Stimulated activated CD4-positive, alpha-beta T cell treated with anti-CD3 and anti-CD28 coated beads, Interleukin-4, amount 100 ng/mL, for 48 hours (primary cell): Measurements from ENCODE around the gene POLN.

Experiments
- DNase-seq, 2 donors: peaks; one replicate each; pipeline ENCODE4 v3.0.0-alpha.2; 2020; ENCODE audit warnings: low read depth in 2 of 2

POLN gene

GRCh38 chr4:2083116-2083825 is 158.7 kb downstream of the POLN start:
- no peak for DNase-seq

GRCh38 chr4:2082627-2083026 is 159.3 kb downstream of the POLN start:
- no peak for DNase-seq

- no peak for DNase-seq
These were observed 159.8 kb downstream of the POLN start for GRCh38 chr4:2082118-2082517.

GRCh38 chr4:2081540-2081939 is 160.4 kb downstream of the POLN start:
- DNase-seq, result no peak

GRCh38 chr4:2080429-2081300 is 161.3 kb downstream of the POLN start:
- no peak for DNase-seq

GRCh38 chr4:2079926-2080325 is 162.0 kb downstream of the POLN start:
- no peak for DNase-seq

- no peak for DNase-seq
These were observed 162.9 kb downstream of the POLN start for GRCh38 chr4:2079006-2079405.

GRCh38 chr4:2078584-2078983 is 163.3 kb downstream of the POLN start:
- no peak for DNase-seq

GRCh38 chr4:2077537-2078460 is 164.1 kb downstream of the POLN start:
- no peak for DNase-seq

GRCh38 chr4:2076908-2077536 is 164.9 kb downstream of the POLN start:
- DNase-seq, result no peak

- DNase-seq, result no peak
These were observed 165.7 kb downstream of the POLN start for GRCh38 chr4:2075987-2076907.

GRCh38 chr4:2075171-2075986 is 166.5 kb downstream of the POLN start:
- DNase-seq, result no peak

GRCh38 chr4:2074588-2074987 is 167.3 kb downstream of the POLN start:
- no peak for DNase-seq

GRCh38 chr4:2073808-2074481 is 168.0 kb downstream of the POLN start:
- no peak for DNase-seq

- no peak for DNase-seq
These were observed 168.7 kb downstream of the POLN start for GRCh38 chr4:2072971-2073807.

GRCh38 chr4:2071912-2072867 is 169.7 kb downstream of the POLN start:
- DNase-seq, result no peak
